Esophagus (tissue), 2 donors: Measurements from ENCODE around the gene TTC39B. TPM values are rescaled to one million over a fixed set of nuclear protein-coding genes. Genes with fewer than 3 reads are reported as not detected.

Source experiments
- H3K27ac ChIP-seq, 2 donors: one replicate each; pipeline ENCODE4 v1.5.1; 2013; ENCODE audit warnings: low read depth in 2 of 2, mild to moderate bottlenecking in 2 of 2, inconsistent platforms in 1 of 2, low read length in 1 of 2, moderate library complexity in 1 of 2
- H3K27me3 ChIP-seq, 2 donors: one replicate each; pipeline ENCODE4 v1.6.1; 2013; ENCODE audit warnings: low read length in 2 of 2, control low read depth in 1 of 2, mild to moderate bottlenecking in 1 of 2; ENCODE audit not compliant: insufficient read depth in 2 of 2, control insufficient read depth in 1 of 2
- H3K36me3 ChIP-seq, 2 donors: one replicate each; pipeline ENCODE4 v1.6.1; 2013; ENCODE audit warnings: low read length in 1 of 2; ENCODE audit not compliant: control insufficient read depth in 2 of 2, insufficient read depth in 2 of 2
- H3K4me1 ChIP-seq, 2 donors: one replicate each; pipeline ENCODE4 v1.6.1; 2013; ENCODE audit warnings: low read length in 1 of 2; ENCODE audit not compliant: control insufficient read depth in 2 of 2, insufficient read depth in 2 of 2
- H3K4me3 ChIP-seq, 2 donors: one replicate each; pipeline ENCODE4 v1.5.1; 2013; ENCODE audit warnings: low read length in 2 of 2, mild to moderate bottlenecking in 2 of 2, low read depth in 1 of 2, moderate library complexity in 1 of 2
- H3K9me3 ChIP-seq, 2 donors: one replicate each; pipeline ENCODE4 v1.6.1; 2013; ENCODE audit warnings: mild to moderate bottlenecking in 2 of 2, low read depth in 1 of 2, low read length in 1 of 2, moderate library complexity in 1 of 2; ENCODE audit not compliant: control insufficient read depth in 2 of 2, insufficient read depth in 1 of 2
- WGBS, 2 donors: extraction: QIAGEN DNeasy Blood & Tissue Kit; methylation state at CpG; one replicate each; pipeline ENCODE4 v1.1.7; 2013; 5-methylcytosine and 5-hydroxymethylcytosine counted together
- polyA plus RNA-seq, 2 donors: library from polyadenylated mRNA; stranded (reverse); fragments of 200-250 nt; gene quantifications; one replicate each; pipeline ENCODE4 v1.2.3, GENCODE V29; 2013
- donor health status: healthy with polysubstance abuse.
- donor health status: Bipolar disorder and iron deficiency.

TTC39B gene
- polyA plus RNA-seq, 2 donors, result 9.9 to 10.7 TPM

GRCh38 chr9:15222313-15222712 is 84.7 kb downstream of the TTC39B start:
- 89 to 92% methylated on average over 3 of the region's 3 CpGs for WGBS, 2 donors
- Histone ChIP-seq H3K36me3 (peaks cover 0 to 2% of the 10 kb centered on the region in 2 donors), H3K9me3 (no peaks in the 10 kb centered on the region), H3K27ac (no peak overlapping the region), H3K4me1 (peaks cover 0 to 2% of the 10 kb centered on the region in 2 donors), H3K27me3 (no peaks in the 10 kb centered on the region), H3K4me3 (no peak overlapping the region)

- Histone ChIP-seq H3K4me3 (no peak overlapping the region), H3K36me3 (peaks cover 0 to 2% of the 10 kb centered on the region in 2 donors), H3K4me1 (peaks cover 0 to 3% of the 10 kb centered on the region in 2 donors), H3K9me3 (no peaks in the 10 kb centered on the region), H3K27ac (no peak overlapping the region), H3K27me3 (no peaks in the 10 kb centered on the region)
- WGBS, 2 donors, result 84 to 89% methylated on average over 4 of the region's 4 CpGs
These were observed 85.3 kb downstream of the TTC39B start for GRCh38 chr9:15221746-15222145.

GRCh38 chr9:15220658-15221318 is 86.2 kb downstream of the TTC39B start:
- H3K27ac ChIP-seq, result no peak overlapping the region
- 89 to 93% methylated on average over 7 of the region's 7 CpGs for WGBS, 2 donors

GRCh38 chr9:15219546-15219945 is 87.5 kb downstream of the TTC39B start:
- WGBS, 2 donors, result 90 to 93% methylated on average over 5 of the region's 5 CpGs
- Histone ChIP-seq H3K36me3 (peaks cover 0 to 2% of the 10 kb centered on the region in 2 donors), H3K27ac (no peak overlapping the region), H3K9me3 (no peaks in the 10 kb centered on the region), H3K27me3 (no peaks in the 10 kb centered on the region), H3K4me1 (peaks cover 2 to 3% of the 10 kb centered on the region in 2 donors), H3K4me3 (no peak overlapping the region)

More at GRCh38 chr9:15220658-15221318, 86.2 kb downstream of the TTC39B start:
- H3K9me3 ChIP-seq, result no peaks in the 10 kb centered on the region
- no peak overlapping the region for H3K4me3 ChIP-seq
- H3K4me1 ChIP-seq, result peaks cover 0 to 3% of the 10 kb centered on the region in 2 donors
- H3K36me3 ChIP-seq, result peaks cover 0 to 2% of the 10 kb centered on the region in 2 donors
- H3K27me3 ChIP-seq, result no peaks in the 10 kb centered on the region

GRCh38 chr9:15218994-15219393 is 88.0 kb downstream of the TTC39B start:
- Histone ChIP-seq H3K4me3 (no peak overlapping the region), H3K27ac (no peak overlapping the region)

GRCh38 chr9:15213249-15213648 is 93.8 kb downstream of the TTC39B start:
- H3K4me3 ChIP-seq, result no peak overlapping the region
- H3K4me1 ChIP-seq, result peaks cover 2 to 3% of the 10 kb centered on the region in 2 donors
- no peaks in the 10 kb centered on the region for H3K36me3 ChIP-seq
- no peak overlapping the region for H3K27ac ChIP-seq
- H3K9me3 ChIP-seq, result no peaks in the 10 kb centered on the region
- H3K27me3 ChIP-seq, result no peaks in the 10 kb centered on the region
- 78 to 79% methylated on average over 5 of the region's 5 CpGs for WGBS, 2 donors

More at GRCh38 chr9:15218994-15219393, 88.0 kb downstream of the TTC39B start:
- Histone ChIP-seq H3K9me3 (no peaks in the 10 kb centered on the region), H3K36me3 (peaks cover 0 to 2% of the 10 kb centered on the region in 2 donors), H3K27me3 (no peaks in the 10 kb centered on the region), H3K4me1 (peaks cover 2 to 3% of the 10 kb centered on the region in 2 donors)

- no peaks in the 10 kb centered on the region for H3K27me3 ChIP-seq
- H3K4me1 ChIP-seq, result peaks cover 0 to 2% of the 10 kb centered on the region in 2 donors
- WGBS, 2 donors, result 74 to 76% methylated on average over 4 of the region's 4 CpGs
- H3K36me3 ChIP-seq, result no peaks in the 10 kb centered on the region
- H3K9me3 ChIP-seq, result no peaks in the 10 kb centered on the region
- H3K4me3 ChIP-seq, result no peak overlapping the region
- H3K27ac ChIP-seq, result no peak overlapping the region
These were observed 95.1 kb downstream of the TTC39B start for GRCh38 chr9:15211815-15212495.

GRCh38 chr9:15211160-15211814 is 95.7 kb downstream of the TTC39B start:
- no peak overlapping the region for H3K4me3 ChIP-seq
- no peaks in the 10 kb centered on the region for H3K36me3 ChIP-seq
- 35 to 46% methylated on average over 6 of the region's 6 CpGs for WGBS, 2 donors
- peak overlapping the region in 1 of 2 donors; percentile 13 for H3K27ac ChIP-seq
- H3K4me1 ChIP-seq, result peaks cover 0 to 2% of the 10 kb centered on the region in 2 donors
- H3K9me3 ChIP-seq, result no peaks in the 10 kb centered on the region
- no peaks in the 10 kb centered on the region for H3K27me3 ChIP-seq

- Histone ChIP-seq H3K36me3 (peaks cover 0 to 2% of the 10 kb centered on the region in 2 donors), H3K27me3 (no peaks in the 10 kb centered on the region), H3K4me3 (no peak overlapping the region), H3K9me3 (no peaks in the 10 kb centered on the region), H3K27ac (no peak overlapping the region), H3K4me1 (no peaks in the 10 kb centered on the region)
- WGBS, 2 donors, result 82 to 87% methylated on average over 3 of the region's 3 CpGs
These were observed 99.9 kb downstream of the TTC39B start for GRCh38 chr9:15206903-15207696.
